Endothelial cell of umbilical vein (primary cell): Measurements from ENCODE around the gene NTSR1. TPM values are rescaled to one million over a fixed set of nuclear protein-coding genes. Genes with fewer than 3 reads are reported as not detected.

Source experiments
- BruUV-seq: library from RNA; stranded (reverse); fragments of 400-500 nt; replicated peaks from 2 replicates; lab custom pipeline; 2021; lab: Mats Ljungman, UMichigan
- CTCF ChIA-PET: fragments of 300-600, 350-600 bp; sonication (Branson Sonifier 250); formaldehyde crosslinking; loops from one replicate; lab custom pipeline; 2021; ENCODE audit warnings: antibody characterized with exemption, inconsistent platforms; lab: Charles Lee
- POLR2A ChIA-PET: fragments of 300-600, 350-600 bp; sonication (Branson Sonifier 250); formaldehyde crosslinking; loops from one replicate; lab custom pipeline; 2021; ENCODE audit warnings: antibody characterized with exemption, inconsistent platforms; lab: Charles Lee
- DNase-seq: peaks from one replicate; pipeline ENCODE4 v3.0.0-alpha.2; 2011; ENCODE audit warnings: low read depth, low spot score
- FAIRE-seq: peaks from 2 replicates; lab custom pipeline; 2011; peaks lifted over from hg19 to GRCh38; lab: Jason Lieb, UNC
- H2AFZ ChIP-seq: 2 replicates; pipeline ENCODE4 v1.6.0; 2012; ENCODE audit warnings: low read depth, low read length, control low read depth, inconsistent platforms
- H3K27ac ChIP-seq: 2 replicates; pipeline ENCODE4 v1.5.1; 2011; ENCODE audit warnings: low read depth, mild to moderate bottlenecking, control low read depth, low read length, moderate library complexity; ENCODE audit not compliant: insufficient read depth
- H3K27me3 ChIP-seq, 2 experiments: 2 replicates each; pipeline versions ENCODE4 v1.6.0 to v1.6.1; 2011; ENCODE audit warnings: low read length in 2 of 2, mixed read lengths in 1 of 2; ENCODE audit not compliant: control insufficient read depth in 2 of 2, insufficient read depth in 2 of 2
- H3K36me3 ChIP-seq, 2 experiments: 2 replicates in 1 of 2; 3 replicates in 1 of 2; pipeline ENCODE4 v1.5.1; 2011; ENCODE audit warnings: low read length in 2 of 2, mild to moderate bottlenecking in 1 of 2, moderate library complexity in 1 of 2; ENCODE audit not compliant: control insufficient read depth in 2 of 2, insufficient read depth in 2 of 2; ENCODE audit errors: extremely low read depth in 1 of 2
- H3K4me1 ChIP-seq: 3 replicates; pipeline ENCODE4 v1.5.1; 2011; ENCODE audit warnings: mild to moderate bottlenecking, low read length; ENCODE audit not compliant: control insufficient read depth, insufficient read depth; ENCODE audit errors: extremely low read depth
- H3K4me2 ChIP-seq: 2 replicates; pipeline ENCODE4 v1.6.1; 2011; ENCODE audit warnings: low read length, control low read depth, mixed read lengths; ENCODE audit not compliant: insufficient read depth
- H3K4me3 ChIP-seq, 3 experiments: fragments of 200-600 bp in 1 of 3; sonication (generic), shearing (Covaris generic) in 1 of 3; replicated peaks in 1 of 3; 2 replicates each; pipeline ENCODE4 v1.5.1; 2011 to 2016; ENCODE audit warnings: control low read depth in 3 of 3, low read length in 3 of 3, mild to moderate bottlenecking in 2 of 3, inconsistent platforms in 1 of 3, low read depth in 1 of 3, moderate library complexity in 1 of 3; ENCODE audit not compliant: insufficient read depth in 1 of 3
- H3K79me2 ChIP-seq: 2 replicates; pipeline ENCODE4 v1.6.0; 2012; ENCODE audit warnings: low read length, inconsistent platforms; ENCODE audit not compliant: control insufficient read depth, insufficient read depth
- H3K9ac ChIP-seq: replicated peaks from 2 replicates; pipeline ENCODE3; 2011; ENCODE audit warnings: low read length, control low read depth; ENCODE audit not compliant: insufficient read depth; ENCODE audit errors: extremely low read depth
- H3K9me1 ChIP-seq: replicated peaks from 3 replicates; pipeline ENCODE4 v1.6.0; 2011; ENCODE audit warnings: mild to moderate bottlenecking, low read length; ENCODE audit not compliant: control insufficient read depth, insufficient read depth; ENCODE audit errors: extremely low read depth
- H3K9me3 ChIP-seq: replicated peaks from 2 replicates; pipeline ENCODE4 v1.5.1; 2012; ENCODE audit warnings: low read length, inconsistent platforms; ENCODE audit not compliant: control insufficient read depth, insufficient read depth
- H4K20me1 ChIP-seq: replicated peaks from 2 replicates; pipeline ENCODE3; 2011; ENCODE audit warnings: mild to moderate bottlenecking, low read length; ENCODE audit not compliant: control insufficient read depth, insufficient read depth; ENCODE audit errors: extremely low read depth
- EZH2 ChIP-seq: IDR thresholded peaks from 2 replicates; pipeline ENCODE4 v1.6.1; 2012; ENCODE audit warnings: borderline replicate concordance, low read depth, mild to moderate bottlenecking, moderate library complexity, low read length, inconsistent platforms; ENCODE audit not compliant: severe bottlenecking
- FOS ChIP-seq: IDR thresholded peaks from 2 replicates; pipeline ENCODE4 v1.6.1; 2011; ENCODE audit warnings: mild to moderate bottlenecking, low read length, moderate library complexity, borderline replicate concordance; ENCODE audit not compliant: insufficient read depth
- GATA2 ChIP-seq: IDR thresholded peaks from 2 replicates; pipeline ENCODE4 v1.7.0; 2011; ENCODE audit warnings: low read depth, mild to moderate bottlenecking, moderate library complexity, mixed read lengths, low read length; ENCODE audit not compliant: insufficient read length, insufficient read depth
- JUN ChIP-seq: IDR thresholded peaks from 2 replicates; pipeline ENCODE4 v1.6.1; 2011; ENCODE audit warnings: borderline replicate concordance, low read depth; ENCODE audit not compliant: insufficient read length, insufficient read depth
- MYC ChIP-seq: IDR thresholded peaks from one replicate; pipeline ENCODE4 v1.6.1; 2011; ENCODE audit warnings: mild to moderate bottlenecking, low read depth, low read length
- POLR2A ChIP-seq: IDR thresholded peaks from 2 replicates; pipeline ENCODE4 v1.6.1; 2012; ENCODE audit warnings: low read depth, mild to moderate bottlenecking, control low read depth, low read length
- POLR2AphosphoS5 ChIP-seq: IDR thresholded peaks from 2 replicates; pipeline ENCODE4 v1.6.1; 2012; ENCODE audit warnings: low read depth, mild to moderate bottlenecking, control low read depth, low read length, moderate library complexity; ENCODE audit not compliant: insufficient read depth
- dilution Hi-C: fragments of 300-500 bp; cut with MboI; formaldehyde crosslinking; loops from one replicate; pipeline ENCODE4 v1.15.0; 2019; ENCODE audit warnings: low sequenced_read_pairs; ENCODE audit not compliant: extremely low pct_ligation_motif_present
- intact Hi-C: fragments of 100-400 bp; cut with micrococcal nuclease; formaldehyde crosslinking; loops from one replicate; pipeline ENCODE4 v1.10.0; 2022
- polyA plus RNA-seq, 4 experiments: library from polyadenylated mRNA; depleted of rRNA in 3 of 4; stranded (reverse) in 3 of 4; unstranded in 1 of 4; fragments of >200 nt; gene quantifications; 2 replicates each; pipeline versions ENCODE4 v1.2.1 to v1.2.3, GENCODE V29; 2011 to 2012; ENCODE audit warnings: missing spikeins in 1 of 4
- total RNA-seq: library from RNA; stranded (reverse); gene quantifications from 2 replicates; pipeline ENCODE4 v1.2.3, GENCODE V29; 2021
- TF ChIP-seq, protein P1 (sequence below): IDR thresholded peaks from 2 replicates; pipeline ENCODE4 v1.6.1; 2011; ENCODE audit not compliant: insufficient read depth, insufficient read length
- TF ChIP-seq, protein P2 (sequence below), 2 donors: IDR thresholded peaks; 1 replicate in 1 of 2; 2 replicates in 1 of 2; pipeline ENCODE4 v1.5.1; 2011; ENCODE audit warnings: low read length in 2 of 2, mild to moderate bottlenecking in 2 of 2, moderate library complexity in 2 of 2, control low read depth in 1 of 2, inconsistent platforms in 1 of 2, low read depth in 1 of 2; ENCODE audit not compliant: insufficient read depth in 1 of 2; ENCODE audit errors: extremely low read depth in 1 of 2

The NTSR1 gene
- total and polyA plus RNA-seq, 2 donors (not counting 3 experiments of a cell fraction or from before 2014, with no cell fraction given), result 0.14 to 2.1 TPM

DNA sequence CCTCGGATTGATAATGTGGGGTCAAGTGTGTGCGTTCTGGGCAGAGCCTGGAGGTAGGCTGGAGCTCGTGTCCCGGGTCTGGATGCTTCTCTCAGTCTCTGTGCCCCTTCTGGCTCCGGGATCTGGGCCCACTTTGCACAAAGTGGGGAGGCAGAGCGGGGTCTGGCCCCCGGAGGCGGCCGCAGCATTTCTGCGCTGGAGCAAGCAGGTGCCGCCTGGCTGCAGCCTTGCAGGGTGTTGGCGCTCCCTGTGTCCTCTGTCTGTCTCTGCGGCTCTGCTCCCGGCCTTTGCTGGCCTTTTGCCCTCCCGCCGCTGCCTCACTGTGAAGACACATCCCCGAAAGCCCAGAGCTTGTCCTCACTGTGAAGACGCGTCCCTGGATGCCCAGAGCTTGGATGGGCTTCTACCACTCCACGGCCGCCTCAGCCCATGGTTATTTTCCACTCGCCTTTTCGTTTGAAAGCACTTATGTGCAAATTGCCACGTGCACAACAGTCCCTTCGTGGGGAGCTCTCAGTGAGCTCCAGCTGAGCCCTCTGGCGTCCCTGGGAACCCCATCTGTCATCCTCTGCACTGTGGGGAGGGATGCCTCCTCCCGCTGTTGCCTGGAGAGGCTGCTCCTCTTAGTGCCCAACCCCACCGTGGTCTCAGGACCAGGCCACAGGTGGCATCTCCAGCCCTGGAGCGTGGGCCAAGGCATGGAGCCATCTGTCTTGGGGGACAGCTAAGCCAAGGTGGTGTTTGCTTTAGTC lies 49.0 kb upstream of the NTSR1 start:
- intact Hi-C loops (no loop called here), dilution Hi-C loops (no loop called here)
- Histone ChIP-seq H3K79me2 (no peaks in the 10 kb centered on the region), H3K9ac (no peak overlapping the region), H3K4me2 (no peak overlapping the region), H3K27ac (no peak overlapping the region), H3K9me3 (no peaks in the 10 kb centered on the region), H2AFZ (no peak overlapping the region), H4K20me1 (no peaks in the 10 kb centered on the region), H3K9me1 (no peaks in the 10 kb centered on the region), H3K4me1 (no peaks in the 10 kb centered on the region), H3K36me3 (no peaks in the 10 kb centered on the region), H3K27me3 (no peaks in the 10 kb centered on the region), H3K4me3 (no peak overlapping the region)
- FAIRE-seq, result no peak
- no TSS peak for BruUV-seq
- CTCF ChIA-PET, result no interaction called here
- POLR2A ChIA-PET, result no interaction called here
- DNase-seq, result no peak
- TF ChIP-seq EZH2, result no peak
- no peak for TF ChIP-seq POLR2AphosphoS5
- no peak for TF ChIP-seq FOS
- no peak for TF ChIP-seq JUN
- TF ChIP-seq, protein P1, sequence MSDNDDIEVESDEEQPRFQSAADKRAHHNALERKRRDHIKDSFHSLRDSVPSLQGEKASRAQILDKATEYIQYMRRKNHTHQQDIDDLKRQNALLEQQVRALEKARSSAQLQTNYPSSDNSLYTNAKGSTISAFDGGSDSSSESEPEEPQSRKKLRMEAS, result no peak
- TF ChIP-seq, protein P2, sequence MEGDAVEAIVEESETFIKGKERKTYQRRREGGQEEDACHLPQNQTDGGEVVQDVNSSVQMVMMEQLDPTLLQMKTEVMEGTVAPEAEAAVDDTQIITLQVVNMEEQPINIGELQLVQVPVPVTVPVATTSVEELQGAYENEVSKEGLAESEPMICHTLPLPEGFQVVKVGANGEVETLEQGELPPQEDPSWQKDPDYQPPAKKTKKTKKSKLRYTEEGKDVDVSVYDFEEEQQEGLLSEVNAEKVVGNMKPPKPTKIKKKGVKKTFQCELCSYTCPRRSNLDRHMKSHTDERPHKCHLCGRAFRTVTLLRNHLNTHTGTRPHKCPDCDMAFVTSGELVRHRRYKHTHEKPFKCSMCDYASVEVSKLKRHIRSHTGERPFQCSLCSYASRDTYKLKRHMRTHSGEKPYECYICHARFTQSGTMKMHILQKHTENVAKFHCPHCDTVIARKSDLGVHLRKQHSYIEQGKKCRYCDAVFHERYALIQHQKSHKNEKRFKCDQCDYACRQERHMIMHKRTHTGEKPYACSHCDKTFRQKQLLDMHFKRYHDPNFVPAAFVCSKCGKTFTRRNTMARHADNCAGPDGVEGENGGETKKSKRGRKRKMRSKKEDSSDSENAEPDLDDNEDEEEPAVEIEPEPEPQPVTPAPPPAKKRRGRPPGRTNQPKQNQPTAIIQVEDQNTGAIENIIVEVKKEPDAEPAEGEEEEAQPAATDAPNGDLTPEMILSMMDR (IDR thresholded peaks at IDR 0.05; ENCODE audit: extremely low read depth in 1 of 2, insufficient read depth in 1 of 2, low read depth in 1 of 2, low read length in 2 of 2), result no peak
- no peak for TF ChIP-seq GATA2
- TF ChIP-seq MYC, result no peak
- no peak for TF ChIP-seq POLR2A
